CD4-positive, alpha-beta T cell treated with Interleukin-4 for 1 hour (primary cell): ENCODE measurements around the gene TMC1.
"Not testable (repeated sequence)": the region's sequence is repeated elsewhere in the genome, so short reads cannot be mapped to it uniquely, and the experiment has no call there.

Source experiments
- DNase-seq, 2 donors: peaks; one replicate each; pipeline ENCODE4 v3.0.0-alpha.2; 2020 to 2022

The TMC1 gene

DNA sequence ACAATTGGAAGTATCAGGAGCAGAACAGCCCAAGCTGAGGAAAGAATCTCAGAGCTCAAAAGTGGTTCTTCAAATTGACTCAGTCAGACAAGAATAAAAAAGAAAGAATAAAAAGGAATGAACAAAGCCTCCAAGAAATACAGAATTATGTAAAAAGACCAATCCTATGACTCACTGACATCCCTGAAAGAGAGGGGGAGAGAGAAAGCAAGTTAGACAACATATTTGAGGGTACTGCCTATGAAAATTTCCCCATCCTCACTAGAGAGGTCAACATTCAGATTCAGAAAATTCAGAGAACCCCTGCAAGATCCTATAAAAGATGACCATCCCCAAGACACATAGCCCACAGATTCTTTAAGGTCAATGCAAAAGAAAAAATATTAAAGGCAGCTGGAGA is 258.2 kb downstream of the TMC1 start:
- DNase-seq = no peak

DNA sequence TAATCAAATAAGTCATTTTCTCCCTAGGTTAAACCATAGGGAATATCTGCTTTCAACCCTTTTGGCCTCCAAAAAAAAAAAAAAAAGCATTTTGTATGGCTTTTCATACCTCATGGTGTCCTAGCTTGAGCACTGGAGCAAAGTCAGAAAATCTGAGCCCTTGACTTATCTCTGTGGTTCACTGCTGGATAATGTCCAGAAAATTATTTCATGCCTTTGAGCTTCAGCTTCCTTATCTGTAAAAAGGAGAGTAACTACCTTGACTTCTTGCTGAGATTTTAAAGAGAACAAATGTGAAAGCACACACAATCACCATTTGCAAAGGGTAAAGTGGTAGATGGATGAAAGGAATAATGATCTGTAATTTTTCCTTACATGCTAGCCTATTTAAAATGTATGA is 265.5 kb downstream of the TMC1 start:
- no peak for DNase-seq

DNA sequence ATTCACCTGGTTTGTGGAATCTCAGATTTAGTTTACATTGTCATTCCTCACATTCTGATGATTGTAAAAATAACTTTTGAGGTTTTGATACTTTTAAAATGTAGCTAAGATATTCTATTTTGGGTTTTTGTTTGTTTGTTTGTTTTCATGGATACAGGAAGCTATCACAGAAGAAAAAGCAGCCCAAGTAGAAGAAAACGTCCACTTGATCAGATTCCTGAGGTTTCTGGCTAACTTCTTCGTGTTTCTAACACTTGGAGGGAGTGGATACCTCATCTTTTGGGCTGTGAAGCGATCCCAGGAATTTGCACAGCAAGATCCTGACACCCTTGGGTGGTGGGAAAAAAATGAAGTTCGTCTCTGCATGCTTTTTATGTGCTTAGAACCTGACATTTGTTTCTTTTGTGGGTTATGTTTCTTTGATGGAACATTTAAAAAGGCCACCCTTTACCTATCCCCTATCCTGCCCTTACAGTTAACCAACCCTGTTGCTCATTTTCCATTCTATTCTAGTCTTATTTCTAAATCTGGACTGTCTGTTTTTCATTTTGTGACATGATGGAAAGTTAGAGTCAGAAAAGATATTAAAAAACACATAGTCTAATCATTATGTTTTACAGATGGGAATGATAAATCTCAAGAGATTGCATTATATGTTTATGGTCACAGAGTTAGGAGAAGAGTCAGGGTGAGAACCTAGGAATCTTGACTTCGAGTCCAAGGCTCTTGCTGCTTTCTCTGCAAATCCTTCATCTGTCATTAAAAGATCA is 267.7 kb downstream of the TMC1 start:
- no peak for DNase-seq

DNA sequence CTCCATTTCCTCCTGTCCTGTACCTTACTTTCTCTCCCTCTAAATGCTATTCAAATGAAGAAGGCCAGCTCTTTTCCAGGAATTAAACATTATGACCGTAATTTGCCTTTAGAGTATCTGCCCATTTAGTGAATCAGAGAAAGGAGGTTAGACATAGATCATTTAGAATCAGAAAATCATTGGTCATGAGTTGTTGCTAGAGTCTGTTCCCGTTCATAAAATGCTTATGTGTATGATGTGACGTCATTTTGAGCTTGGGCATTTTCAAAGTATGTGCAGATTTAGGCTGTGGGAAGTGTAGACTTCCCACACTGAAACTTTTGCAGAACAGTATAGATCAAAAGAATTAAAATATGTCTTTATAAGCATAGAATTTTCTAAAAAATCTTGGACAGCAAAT is 268.5 kb downstream of the TMC1 start:
- no peak for DNase-seq

DNA sequence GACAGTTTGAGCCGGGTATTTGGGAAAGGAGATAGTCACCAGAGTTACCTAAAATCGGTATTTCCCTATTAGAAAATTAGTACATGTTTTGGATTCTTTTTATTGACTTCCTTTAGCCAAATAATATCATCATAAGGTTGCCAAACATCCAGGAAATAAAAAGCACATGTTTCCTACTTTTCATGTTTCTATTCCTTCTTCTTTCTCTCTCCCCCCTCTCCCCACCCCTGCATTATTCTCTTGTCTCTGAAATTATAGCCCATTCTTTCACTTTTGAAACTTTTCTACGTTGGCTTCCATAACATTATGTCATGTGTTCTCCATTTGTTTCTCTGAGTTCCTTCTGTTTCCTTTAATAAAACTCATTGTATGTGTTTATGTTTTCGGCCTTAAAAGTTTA is 269.6 kb downstream of the TMC1 start:
- no peak for DNase-seq

DNA sequence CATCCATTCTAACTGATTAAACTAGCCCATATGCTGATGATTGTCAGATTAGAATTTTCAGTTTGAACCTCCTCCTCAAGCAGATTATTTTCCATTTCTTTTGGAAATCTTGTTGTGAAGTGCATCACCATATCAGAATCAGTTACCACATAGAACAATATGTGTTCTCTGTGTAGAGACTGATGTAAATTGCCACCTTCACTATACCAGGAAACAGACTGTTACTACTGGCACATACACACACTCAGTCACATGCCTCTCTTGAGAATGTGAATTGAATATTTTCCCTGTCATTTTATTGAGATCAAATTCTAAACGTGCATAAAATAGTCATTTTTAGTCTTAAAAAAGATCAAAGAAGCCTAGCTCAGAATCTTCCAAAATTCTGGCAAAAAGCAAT is 270.0 kb downstream of the TMC1 start:
- DNase-seq = no peak

DNA sequence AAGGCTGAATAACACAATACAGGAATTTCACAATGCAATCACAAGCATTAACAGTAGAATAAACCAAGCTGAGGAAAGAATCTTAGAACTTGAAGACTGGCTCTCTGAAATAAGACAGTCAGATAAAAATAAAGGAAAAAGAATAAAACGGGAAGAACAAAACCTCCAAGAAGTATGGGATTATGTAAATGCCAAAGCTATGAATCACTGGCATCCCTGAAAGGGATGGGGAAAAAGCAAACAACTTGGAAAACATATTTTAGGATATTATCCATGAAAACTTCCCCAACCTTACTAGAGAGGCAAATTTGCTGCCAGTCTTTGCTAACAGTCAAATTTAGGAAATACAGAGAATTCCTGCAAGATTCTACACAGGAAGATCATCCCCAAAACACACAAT is 273.5 kb downstream of the TMC1 start:
- no peak for DNase-seq

DNA sequence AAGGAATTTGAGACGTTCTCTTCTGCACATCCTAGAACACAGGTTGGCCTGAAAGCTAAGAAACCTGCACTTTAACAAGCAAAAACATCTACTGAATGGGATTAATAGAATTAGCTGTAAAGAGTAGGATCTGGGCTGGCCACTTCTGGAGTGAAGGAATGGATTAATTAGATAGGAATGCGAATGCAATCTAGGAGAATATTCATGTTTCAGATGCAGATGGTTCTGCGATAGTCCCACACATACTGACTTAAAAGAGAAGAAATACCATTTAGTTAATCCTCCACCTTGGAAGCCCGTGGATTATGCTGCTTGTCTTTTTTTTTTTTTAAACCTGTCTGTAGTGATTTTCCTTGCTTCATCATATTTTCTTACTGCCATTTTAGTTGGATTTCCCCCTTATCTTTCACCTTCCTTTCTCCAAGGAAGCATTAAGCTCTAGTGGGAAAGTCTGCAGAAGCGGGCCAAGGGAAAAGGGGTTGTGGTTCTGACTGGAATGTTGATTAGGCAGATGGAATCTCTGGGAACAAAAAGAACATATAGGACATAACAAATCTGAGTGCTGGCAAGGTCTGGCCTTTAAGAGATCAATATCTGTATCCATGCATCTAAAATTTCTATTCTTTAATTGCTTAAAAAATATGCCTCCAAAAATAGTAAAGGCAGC is 279.1 kb downstream of the TMC1 start:
- no peak for DNase-seq

DNA sequence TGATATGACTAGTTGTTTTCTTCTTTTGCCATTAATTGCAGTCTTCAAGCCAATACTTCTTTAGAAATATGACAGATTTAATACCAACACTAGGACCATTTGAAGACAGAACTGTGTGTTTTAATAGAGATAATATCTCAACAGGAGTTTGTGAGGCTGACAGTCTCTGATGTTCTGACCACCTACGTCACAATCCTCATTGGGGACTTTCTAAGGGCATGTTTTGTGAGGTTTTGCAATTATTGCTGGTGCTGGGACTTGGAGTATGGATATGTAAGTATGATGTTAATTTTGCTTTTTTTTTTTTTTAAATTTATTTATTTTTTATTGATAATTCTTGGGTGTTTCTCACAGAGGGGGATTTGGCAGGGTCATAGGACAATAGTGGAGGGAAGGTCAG is 283.8 kb downstream of the TMC1 start:
- DNase-seq = no peak

DNA sequence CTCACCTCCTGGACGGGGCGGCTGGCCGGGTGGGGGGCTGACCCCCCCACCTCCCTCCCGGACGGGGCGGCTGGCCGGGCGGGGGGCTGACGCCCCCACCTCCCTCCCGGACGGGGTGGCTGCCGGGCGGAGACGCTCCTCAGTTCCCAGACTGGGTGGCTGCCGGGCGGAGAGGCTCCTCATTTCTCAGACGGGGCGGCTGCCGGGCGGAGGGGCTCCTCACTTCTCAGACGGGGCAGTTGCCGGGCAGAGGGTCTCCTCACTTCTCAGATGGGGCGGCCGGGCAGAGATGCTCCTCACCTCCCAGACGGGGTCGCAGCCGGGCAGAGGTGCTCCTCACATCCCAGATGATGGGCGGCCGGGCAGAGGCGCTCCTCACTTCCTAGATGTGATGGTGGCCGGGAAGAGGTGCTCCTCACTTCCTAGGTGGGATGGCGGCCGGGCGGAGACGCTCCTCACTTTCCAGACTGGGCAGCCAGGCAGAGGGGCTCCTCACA is 285.0 kb downstream of the TMC1 start:
- DNase-seq = not testable (repeated sequence)

DNA sequence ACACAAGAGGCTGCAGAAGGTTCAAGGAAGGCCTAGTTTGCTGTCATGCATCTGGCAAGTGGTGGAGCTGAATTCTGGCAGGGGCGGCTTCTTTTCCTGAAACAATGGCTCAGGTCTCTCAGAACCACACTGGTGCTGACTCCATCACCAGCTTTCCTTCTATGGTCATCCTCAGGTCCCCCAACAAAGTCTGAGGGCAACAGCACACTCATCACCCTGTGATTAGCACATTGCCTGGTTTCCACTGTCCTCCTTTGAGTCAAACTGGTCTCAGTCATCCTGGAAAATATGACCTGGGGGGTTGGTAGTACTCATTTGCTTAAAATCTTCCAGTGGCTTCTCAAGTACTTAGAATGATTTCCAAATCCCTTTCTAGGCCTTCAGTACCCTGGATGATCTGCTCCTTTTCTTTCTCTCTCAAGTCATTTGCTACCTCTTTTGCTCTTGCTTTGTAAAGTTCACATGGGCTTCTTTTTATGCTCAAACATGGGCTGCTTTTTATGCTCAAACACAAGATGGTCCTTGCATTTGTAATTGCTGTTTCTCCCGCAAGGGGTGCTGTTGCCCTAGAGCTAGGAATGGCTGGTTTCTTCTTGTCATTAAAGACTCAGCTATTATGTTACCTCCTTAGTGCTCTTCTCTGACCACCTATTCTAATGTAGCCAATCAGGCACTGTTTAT is 286.5 kb downstream of the TMC1 start:
- DNase-seq = no peak

DNA sequence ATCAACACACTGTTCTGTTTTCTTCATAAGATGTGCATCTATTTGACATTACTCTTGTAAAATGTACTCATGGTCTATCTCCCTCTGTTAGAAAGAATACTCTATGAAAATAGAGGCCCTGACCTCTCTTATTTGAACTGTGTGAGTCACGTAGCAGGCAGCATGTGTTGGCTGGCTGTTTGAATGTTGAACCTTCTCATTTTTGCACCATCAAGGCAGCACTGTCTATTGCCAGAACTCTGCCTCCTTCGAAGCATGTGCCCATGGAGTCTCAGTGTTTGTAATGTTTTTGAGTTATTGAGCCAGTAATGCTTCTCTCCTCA is 287.0 kb downstream of the TMC1 start:
- DNase-seq = no peak

DNA sequence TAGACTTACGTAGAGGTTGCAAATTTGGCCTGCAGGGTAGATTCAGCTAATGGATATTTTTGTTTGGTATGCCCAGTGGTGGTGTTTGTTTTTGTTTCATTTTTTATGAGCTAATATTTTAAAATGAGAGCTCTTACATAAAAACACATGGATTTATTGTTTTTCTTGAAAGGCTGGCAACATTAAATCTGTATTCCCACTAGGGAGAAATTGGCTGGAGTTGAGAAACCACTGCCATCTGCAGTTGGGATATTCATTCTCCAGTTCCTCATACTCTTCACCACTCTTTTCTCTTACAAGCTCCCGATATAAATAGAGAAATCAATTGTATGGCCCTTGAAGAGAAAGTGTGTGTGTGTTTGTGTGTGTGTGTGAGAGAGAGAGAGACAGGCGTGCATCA is 288.2 kb downstream of the TMC1 start:
- no peak for DNase-seq

DNA sequence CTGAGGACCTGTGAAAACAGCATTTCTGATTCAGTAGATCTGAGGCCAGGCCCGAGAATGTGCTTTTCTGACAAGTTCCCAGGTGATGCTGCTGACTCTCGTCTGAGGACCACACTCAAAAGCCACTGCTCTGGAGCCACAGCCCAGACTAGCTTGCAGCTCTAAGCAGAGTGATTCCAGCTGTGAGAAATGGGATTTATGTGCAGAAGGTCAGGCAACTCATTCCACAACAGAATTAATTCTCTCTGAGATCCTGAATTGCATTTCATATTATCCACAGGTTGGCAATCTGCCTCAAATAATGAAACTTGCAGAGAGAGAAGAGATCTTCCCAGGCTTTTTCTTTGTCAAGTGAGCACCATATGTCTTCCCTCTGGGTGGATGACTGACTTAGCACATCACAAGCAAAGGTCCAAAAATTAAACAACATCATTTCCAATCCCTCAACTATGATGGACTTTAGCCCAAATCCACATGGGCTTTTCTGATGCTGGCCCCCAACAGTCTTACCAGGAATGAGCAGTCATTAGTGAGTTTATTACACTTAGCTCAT is 291.2 kb downstream of the TMC1 start:
- no peak for DNase-seq

DNA sequence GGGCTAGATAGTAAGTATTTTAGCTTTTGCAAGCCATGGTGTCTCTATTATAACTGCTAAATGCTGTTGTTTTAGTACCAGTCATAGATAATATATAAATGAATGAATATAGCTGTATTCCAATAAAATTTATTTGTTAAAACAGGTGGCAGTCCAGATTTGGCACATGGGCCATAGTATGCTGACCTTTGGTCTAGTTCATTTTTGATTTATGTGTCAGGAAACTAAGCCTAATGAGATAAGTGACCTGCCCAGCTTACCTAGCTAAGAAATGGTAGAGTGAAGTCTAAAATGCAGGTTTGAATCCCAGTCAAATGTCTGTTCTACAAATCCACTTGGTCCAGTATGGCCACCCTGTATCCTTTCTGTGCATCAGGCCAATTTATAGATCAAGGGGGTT is 292.1 kb downstream of the TMC1 start:
- no peak for DNase-seq

DNA sequence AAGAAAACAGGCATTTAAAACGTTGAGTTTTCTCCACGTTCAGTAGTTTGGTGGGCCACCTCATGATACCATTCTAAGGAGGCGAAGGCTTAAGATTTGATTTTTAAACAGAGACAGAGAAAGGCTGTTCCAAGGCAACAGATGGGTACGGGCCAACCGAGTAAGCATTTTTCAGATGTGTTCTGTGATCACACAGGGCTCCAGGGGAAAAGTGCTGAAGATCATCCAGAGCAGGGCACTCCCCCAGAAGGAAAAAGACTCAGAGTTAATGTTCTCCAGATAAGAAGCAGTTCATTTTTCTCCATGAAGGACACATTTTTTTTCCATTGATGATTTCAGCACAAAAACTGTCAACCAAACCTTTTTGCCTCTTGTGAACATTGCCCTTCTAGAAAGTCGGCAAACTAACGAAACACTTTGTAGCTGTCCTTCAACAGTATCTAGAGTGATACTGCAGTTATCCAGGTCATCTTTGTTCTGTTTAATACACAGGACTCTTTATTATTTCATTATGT is 292.7 kb downstream of the TMC1 start:
- no peak for DNase-seq

DNA sequence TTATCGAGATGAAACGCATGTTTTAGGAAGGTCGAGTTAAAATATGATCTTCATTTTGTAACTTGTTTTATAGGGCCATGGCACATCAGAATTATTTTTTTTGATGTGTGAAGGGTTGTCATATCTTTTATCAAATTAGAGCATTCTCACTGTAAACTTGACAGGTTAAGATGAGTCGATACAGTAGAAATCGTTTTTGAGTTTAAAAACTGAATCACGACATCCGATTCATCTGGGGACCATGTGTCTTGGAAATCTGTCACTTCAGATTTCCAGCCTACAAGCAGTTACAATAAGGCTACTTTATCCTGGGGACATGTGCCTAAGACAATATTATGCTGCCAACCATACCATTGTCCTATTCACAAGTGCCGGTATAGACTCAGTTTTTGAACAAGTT is 295.3 kb downstream of the TMC1 start:
- no peak for DNase-seq

DNA sequence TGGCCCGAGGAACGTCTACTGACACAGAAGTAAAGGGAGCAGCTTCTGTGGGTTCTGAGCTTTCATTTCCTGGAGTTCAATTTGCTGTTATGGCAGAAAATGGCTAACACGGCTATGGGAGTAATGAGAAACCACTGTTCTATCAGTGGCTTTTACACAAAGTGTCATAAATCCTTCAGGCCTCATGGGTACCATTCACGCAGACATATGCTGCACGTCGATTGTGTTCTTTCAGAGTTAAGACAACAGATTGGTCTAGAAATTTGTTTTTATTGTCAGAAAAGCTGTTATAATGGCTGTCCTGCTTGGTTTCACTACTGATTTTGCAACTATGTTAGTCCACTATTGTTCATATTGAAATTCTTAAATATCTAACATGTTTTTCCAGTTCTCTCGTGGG is 296.0 kb downstream of the TMC1 start:
- DNase-seq = no peak

DNA sequence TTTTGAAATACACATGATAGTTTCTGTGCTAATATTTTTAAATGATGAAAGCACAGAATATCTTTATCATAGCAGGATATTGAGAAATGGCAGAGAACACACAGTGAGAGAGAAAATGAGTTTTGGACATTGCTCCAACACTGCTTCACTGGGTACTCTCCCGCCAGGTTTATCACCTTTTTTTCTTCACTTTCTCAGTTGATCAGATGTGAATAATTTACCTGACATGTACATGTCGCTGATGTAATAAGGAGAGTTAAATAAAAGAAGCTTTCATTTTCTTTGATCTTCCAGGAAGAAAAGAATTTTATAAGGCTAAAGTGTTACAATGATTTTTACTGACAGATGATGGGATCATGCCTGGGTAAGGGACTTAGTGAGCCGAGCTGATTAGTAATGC is 297.0 kb downstream of the TMC1 start:
- no peak for DNase-seq

DNA sequence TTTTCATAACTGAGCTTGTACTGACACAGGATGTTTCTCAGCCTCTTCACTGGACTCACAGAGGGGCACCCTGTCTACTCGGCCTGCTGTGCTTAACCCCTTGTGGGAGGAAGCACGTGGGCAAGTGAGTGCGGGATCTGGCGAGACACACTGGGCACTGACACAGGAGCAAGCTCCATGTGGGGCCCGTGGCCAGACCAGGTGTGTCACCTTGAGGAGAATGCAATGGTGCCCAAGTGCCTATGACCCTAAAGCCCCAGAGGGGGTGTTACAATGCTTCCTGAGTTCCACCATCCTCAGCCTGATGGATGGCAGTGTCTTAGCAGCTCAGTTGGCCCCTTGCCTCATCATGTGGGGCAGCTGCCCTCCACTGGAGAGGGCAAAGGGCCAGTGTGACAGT is 302.6 kb downstream of the TMC1 start:
- no peak for DNase-seq

DNA sequence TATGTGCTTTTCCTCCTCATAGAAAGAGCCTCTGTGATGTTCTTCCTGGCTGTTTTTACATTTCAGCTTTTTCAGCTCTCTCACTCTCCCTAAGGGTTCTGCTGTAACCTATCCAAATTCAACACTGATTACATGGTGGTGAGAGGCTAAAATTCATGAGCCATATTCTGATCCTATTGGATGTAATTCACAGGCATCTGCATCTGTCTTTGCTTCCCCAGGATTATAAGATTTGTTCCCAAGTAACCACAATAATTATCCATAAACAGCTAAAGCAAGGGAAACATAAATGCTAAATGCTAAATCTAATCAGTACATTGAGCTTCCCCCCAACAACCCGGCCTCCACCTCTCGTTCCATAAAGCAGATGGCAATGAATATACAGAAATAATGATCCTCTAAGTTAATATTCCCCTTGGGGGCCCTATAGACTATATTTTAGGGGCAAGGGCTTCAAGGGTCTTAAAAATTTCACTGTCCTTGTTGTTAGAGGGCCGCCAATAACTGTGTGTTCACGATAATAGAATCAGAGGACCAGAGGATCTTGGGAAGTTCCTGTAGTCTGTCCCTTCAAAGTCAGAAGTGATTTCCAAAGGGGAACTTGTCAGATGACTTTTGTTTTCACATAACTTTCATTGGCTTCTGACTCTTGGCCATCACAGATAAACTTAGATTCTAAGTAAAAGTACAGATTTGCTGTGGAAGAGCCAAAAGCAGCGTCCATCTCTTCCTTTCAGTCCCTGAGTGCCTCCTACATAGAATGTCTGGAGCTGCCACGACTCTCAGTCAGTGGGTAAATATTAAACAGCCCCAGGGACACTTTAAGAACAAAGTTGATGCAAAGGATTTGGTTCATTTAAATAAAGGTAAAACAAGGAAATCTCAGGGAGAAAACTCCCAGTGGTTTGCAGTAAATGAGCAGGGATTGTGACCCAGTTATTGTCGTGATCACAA is 305.9 kb downstream of the TMC1 start:
- DNase-seq = no peak

DNA sequence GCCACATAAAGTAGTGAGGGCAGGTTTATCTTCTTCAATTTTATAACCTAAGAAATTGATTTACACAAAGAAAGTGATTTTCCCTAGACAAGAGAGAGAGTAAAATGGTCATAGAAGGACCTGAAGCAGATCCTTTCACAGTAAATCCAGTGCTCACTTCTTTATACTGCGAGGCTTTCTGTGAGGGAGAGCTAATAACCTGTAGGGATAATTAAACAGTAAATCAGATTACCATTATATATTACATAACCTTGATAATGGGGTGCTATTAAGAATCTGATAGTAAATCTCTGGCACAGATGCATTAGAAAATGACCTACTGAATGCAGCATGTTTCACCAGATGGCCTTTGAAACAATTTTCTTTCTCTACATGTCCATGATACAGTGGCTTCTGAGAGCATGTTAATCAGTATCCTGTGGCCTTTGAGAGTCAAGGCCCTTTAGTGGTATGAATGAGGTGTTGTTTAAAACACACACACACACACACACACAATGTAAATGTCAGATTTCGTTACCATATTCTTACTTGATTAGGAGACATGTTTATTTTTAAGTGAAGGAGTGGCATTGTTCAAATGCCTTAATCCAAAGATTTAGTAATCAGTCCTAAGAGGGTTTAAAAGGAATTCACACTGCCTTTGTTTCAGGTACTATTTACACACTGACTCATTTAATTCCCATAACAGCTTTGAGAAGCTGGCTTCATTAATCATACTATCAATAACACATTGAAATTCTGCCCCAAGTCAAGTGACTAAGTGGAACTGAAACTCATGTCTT is 306.7 kb downstream of the TMC1 start:
- no peak for DNase-seq
